Endothelial cell (in vitro differentiated cells): Measurements from ENCODE around the gene MOGAT1. TPM values are rescaled to one million over a fixed set of nuclear protein-coding genes. Genes with fewer than 3 reads are reported as not detected.

Source experiments
- DNase-seq: peaks from one replicate; pipeline ENCODE4 v3.0.0; 2021; ENCODE audit warnings: low spot score
- H3K27ac Mint-ChIP-seq: one replicate; pipeline ENCODE4 v1.8.0; 2021; ENCODE audit warnings: mixed read lengths, inconsistent platforms; ENCODE audit not compliant: unreplicated experiment
- H3K27me3 Mint-ChIP-seq: one replicate; pipeline ENCODE4 v1.8.0; 2021; ENCODE audit warnings: mild to moderate bottlenecking, moderate library complexity, mixed read lengths, inconsistent platforms; ENCODE audit not compliant: unreplicated experiment
- H3K36me3 Mint-ChIP-seq: one replicate; pipeline ENCODE4 v1.8.0; 2021; ENCODE audit warnings: mild to moderate bottlenecking, low read depth, mixed read lengths, inconsistent platforms; ENCODE audit not compliant: unreplicated experiment
- H3K4me1 Mint-ChIP-seq: one replicate; pipeline ENCODE4 v1.8.0; 2021; ENCODE audit warnings: mild to moderate bottlenecking, mixed read lengths, inconsistent platforms; ENCODE audit not compliant: unreplicated experiment
- H3K4me3 Mint-ChIP-seq: one replicate; pipeline ENCODE4 v1.8.0; 2021; ENCODE audit warnings: mild to moderate bottlenecking, mixed read lengths, inconsistent platforms; ENCODE audit not compliant: unreplicated experiment
- H3K9me3 Mint-ChIP-seq: one replicate; pipeline ENCODE4 v1.8.0; 2021; ENCODE audit warnings: mixed read lengths, inconsistent platforms; ENCODE audit not compliant: unreplicated experiment
- total RNA-seq: library from RNA; stranded (reverse); fragmentation: NEBNext Ultra II Directional; extraction: Animal tissue kit (Norgen Biotek cat#: 25700); gene quantifications from one replicate; pipeline ENCODE4 v1.2.1, GENCODE V29; 2021; ENCODE audit not compliant: unreplicated experiment
- TF ChIP-seq, protein P1 (sequence below): fragments of 200-600 bp; sonication (generic); IDR thresholded peaks from one replicate; pipeline ENCODE4 v1.5.0; 2021; ENCODE audit warnings: antibody characterized with exemption; ENCODE audit not compliant: unreplicated experiment

The MOGAT1 gene
- total RNA-seq, 1 donor from 2014 or later = 0.26 TPM

DNA sequence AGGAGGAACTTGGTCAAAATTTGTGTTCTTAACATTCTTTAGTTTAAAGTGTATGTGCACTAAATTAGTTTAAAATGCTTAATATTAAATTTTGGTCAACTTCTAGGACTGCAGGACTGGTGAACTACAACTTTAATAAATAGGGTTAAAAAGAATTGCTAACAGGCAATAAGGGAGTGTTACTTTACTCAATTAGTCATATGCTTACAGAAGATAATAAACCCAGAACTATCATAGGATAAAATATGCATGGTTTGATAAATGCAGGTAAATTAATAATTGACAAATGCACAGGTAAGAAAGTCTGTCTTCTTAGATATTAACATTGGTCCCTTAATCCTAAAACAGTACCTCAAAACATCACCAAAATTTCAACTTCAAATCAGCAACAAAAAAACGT is 36.2 kb upstream of the MOGAT1 start:
- no peak overlapping the region for H3K27ac Mint-ChIP-seq
- TF ChIP-seq, protein P1, sequence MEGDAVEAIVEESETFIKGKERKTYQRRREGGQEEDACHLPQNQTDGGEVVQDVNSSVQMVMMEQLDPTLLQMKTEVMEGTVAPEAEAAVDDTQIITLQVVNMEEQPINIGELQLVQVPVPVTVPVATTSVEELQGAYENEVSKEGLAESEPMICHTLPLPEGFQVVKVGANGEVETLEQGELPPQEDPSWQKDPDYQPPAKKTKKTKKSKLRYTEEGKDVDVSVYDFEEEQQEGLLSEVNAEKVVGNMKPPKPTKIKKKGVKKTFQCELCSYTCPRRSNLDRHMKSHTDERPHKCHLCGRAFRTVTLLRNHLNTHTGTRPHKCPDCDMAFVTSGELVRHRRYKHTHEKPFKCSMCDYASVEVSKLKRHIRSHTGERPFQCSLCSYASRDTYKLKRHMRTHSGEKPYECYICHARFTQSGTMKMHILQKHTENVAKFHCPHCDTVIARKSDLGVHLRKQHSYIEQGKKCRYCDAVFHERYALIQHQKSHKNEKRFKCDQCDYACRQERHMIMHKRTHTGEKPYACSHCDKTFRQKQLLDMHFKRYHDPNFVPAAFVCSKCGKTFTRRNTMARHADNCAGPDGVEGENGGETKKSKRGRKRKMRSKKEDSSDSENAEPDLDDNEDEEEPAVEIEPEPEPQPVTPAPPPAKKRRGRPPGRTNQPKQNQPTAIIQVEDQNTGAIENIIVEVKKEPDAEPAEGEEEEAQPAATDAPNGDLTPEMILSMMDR = no peak
- no peaks in the 10 kb centered on the region for H3K27me3 Mint-ChIP-seq
- no peaks in the 10 kb centered on the region for H3K4me1 Mint-ChIP-seq
- no peak for DNase-seq
- H3K4me3 Mint-ChIP-seq = no peak overlapping the region
- peaks cover 13% of the 10 kb centered on the region for H3K36me3 Mint-ChIP-seq
- H3K9me3 Mint-ChIP-seq = no peaks in the 10 kb centered on the region

DNA sequence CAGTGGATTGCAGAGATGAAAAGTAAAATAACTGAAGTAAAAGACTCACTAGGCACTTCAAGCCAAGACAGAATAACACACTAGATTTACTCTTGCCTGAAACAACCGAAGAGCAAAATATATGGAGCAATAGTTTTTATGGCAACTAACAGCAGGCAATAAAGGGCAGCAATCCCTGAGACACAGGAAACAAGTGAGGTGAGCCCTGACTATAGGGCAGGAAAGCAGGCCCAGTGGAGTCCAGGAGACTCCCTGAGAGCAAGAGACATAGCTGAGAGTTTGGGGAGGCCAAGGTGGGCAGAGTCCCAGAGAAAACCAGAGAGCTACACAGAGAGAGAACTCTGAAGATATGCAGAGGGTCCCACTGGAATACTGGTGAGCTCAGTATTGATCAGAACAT is 34.4 kb upstream of the MOGAT1 start:
- Mint-ChIP-seq H3K27me3 (no peaks in the 10 kb centered on the region), H3K9me3 (no peaks in the 10 kb centered on the region), H3K36me3 (peaks cover 13% of the 10 kb centered on the region), H3K27ac (no peak overlapping the region), H3K4me1 (no peaks in the 10 kb centered on the region), H3K4me3 (no peak overlapping the region)
- DNase-seq = no peak
- TF ChIP-seq, protein P1 = no peak

DNA sequence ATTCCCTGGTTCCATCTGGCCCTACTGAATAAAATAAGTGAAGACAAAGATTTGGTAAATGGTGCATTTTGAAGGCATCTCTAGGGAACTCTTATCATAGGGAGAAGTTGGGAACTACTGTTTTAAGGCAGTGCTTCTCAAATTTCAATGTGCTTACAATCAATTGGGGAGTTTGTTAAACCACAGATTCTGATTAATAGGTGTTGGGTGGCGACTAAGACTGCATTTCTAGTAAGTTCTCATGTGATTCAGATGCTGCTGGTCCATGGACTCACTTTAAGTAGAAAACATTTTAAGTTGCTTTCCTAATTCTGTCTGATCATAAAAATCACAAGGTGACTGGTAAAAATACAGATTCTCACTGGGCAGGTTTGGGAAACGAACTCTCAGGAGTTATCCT is 30.1 kb upstream of the MOGAT1 start:
- no peak overlapping the region for H3K27ac Mint-ChIP-seq
- H3K4me3 Mint-ChIP-seq = no peak overlapping the region
- no peaks in the 10 kb centered on the region for H3K27me3 Mint-ChIP-seq
- peaks cover 13% of the 10 kb centered on the region for H3K36me3 Mint-ChIP-seq
- TF ChIP-seq, protein P1 = no peak
- H3K4me1 Mint-ChIP-seq = no peaks in the 10 kb centered on the region
- DNase-seq = no peak
- H3K9me3 Mint-ChIP-seq = no peaks in the 10 kb centered on the region

DNA sequence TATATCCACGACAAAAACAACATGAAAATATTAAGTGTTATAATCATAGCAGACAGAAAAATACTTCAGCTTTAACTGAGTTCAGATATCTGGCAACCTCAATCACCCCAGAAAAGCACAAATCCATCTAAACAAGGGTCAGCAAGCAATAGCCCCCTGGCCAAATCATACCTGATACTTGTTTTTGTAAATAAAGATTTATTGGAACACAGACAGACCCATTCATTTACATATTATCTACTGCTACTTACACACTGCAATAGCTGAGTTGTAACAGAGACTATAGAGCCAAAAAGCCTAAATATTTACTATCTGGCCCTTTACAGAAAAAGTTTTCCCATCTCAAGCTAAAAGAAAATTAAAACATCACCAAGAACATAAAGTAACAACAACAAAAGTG is 28.3 kb upstream of the MOGAT1 start:
- Mint-ChIP-seq H3K36me3 (no peaks in the 10 kb centered on the region), H3K9me3 (no peaks in the 10 kb centered on the region), H3K27me3 (no peaks in the 10 kb centered on the region), H3K4me3 (no peak overlapping the region), H3K4me1 (no peaks in the 10 kb centered on the region), H3K27ac (no peak overlapping the region)
- TF ChIP-seq, protein P1 = no peak
- DNase-seq = no peak

DNA sequence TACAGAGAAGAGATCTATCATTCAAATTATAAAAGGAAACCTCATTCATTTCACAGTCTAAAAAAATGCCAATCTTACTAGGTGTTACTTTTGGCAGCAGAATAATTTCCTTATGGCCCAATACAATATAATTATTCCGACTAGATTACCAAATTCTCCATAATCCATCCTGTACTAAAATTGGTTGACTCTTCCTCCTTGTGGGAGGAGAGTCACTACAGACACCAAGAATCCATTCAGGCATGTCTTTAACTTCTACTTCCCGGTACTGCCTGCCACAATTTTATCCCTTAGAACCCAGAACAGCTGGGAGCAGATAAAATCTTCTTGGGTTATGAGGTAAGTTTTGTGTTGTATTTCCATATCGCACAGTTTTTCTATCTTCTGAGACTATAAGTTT is 25.4 kb upstream of the MOGAT1 start:
- TF ChIP-seq, protein P1 = no peak
- Mint-ChIP-seq H3K27me3 (no peaks in the 10 kb centered on the region), H3K4me3 (no peak overlapping the region), H3K36me3 (no peaks in the 10 kb centered on the region), H3K9me3 (no peaks in the 10 kb centered on the region), H3K27ac (no peak overlapping the region), H3K4me1 (no peaks in the 10 kb centered on the region)
- no peak for DNase-seq
